ENCODE measurements around the gene CXCL14. TPM values are rescaled to one million over a fixed set of nuclear protein-coding genes. Genes with fewer than 3 reads are reported as not detected.

The CXCL14 gene
- total RNA-seq, 2 experiments from 2014 or later: not detected

- H3K36me3 Mint-ChIP-seq (ENCODE audit: low read depth): no peaks in the 10 kb centered on the region
- H3K4me3 Mint-ChIP-seq: no peak overlapping the region
- ATAC-seq (no peak), DNase-seq (no peak)
- H3K27ac Mint-ChIP-seq: no peak overlapping the region
- ChIA-PET POLR2A (no interaction called here), CTCF (no interaction called here)
- no peaks in the 10 kb centered on the region for H3K9me3 Mint-ChIP-seq (ENCODE audit: low read depth)
- H3K4me1 Mint-ChIP-seq: no peaks in the 10 kb centered on the region
- intact Hi-C loops (cut with DNase I, micrococcal nuclease): no loop called here
- peaks cover 12% of the 10 kb centered on the region for H3K27me3 Mint-ChIP-seq
These were observed 15.7 kb upstream of the CXCL14 start for GRCh38 chr5:135594416-135594960.

DNA sequence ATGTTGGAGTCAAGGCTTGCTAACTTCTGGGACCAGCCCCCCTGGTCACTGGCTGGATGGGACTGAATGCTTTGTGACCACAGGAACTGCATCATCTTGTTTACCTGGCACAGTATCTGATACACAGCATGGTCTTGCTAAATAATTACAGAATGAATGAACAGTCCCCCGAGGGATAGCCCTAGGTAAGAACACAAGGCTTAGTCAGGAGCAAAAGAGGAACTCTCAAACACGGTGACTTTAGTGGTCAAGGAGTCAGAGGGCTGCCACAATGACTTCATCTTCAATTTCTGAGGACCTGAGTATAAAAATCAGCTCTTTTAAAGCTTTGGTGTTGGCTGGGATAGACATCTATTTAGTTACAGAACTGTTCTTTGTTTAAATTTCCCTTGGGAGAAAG, 15.1 kb upstream of the CXCL14 start:
- no peak overlapping the region for H3K4me3 Mint-ChIP-seq
- H3K27me3 Mint-ChIP-seq: peaks cover 12% of the 10 kb centered on the region
- ChIA-PET POLR2A (no interaction called here), CTCF (interaction anchor here (0.6 to 0.7 kb wide), 2 partner anchors 27 to 776 kb away, joined by 3 to 5 read pairs; no protein-coding TSS in a partner anchor)
- no peaks in the 10 kb centered on the region for H3K36me3 Mint-ChIP-seq (ENCODE audit: low read depth)
- DNase-seq: no peak
- H3K4me1 Mint-ChIP-seq: no peaks in the 10 kb centered on the region
- H3K27ac Mint-ChIP-seq: no peak overlapping the region
- no peak for ATAC-seq
- no peaks in the 10 kb centered on the region for H3K9me3 Mint-ChIP-seq (ENCODE audit: low read depth)
- intact Hi-C loops (cut with DNase I, micrococcal nuclease): no loop called here

DNA sequence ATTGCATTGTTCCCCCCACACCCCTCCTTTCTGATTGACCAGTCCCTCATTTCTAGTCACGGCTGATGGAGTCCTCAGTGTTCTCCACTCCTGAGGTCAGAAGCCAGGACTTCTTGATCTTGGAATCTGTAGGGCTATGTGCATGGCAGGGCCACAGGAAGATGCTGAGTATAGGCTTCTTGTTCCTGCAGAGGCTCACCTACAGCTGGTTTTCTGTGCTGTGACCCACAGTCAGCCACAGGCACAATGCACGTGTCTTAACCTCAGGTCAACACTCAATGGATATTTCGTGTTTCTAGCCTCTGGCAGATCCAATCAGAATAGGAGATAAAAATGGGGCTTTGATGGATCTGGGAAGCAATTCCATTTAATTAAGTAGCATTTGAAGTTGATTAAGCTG, 14.3 kb upstream of the CXCL14 start:
- H3K27ac Mint-ChIP-seq: no peak overlapping the region
- intact Hi-C loops (cut with DNase I, micrococcal nuclease): no loop called here
- no peaks in the 10 kb centered on the region for H3K4me1 Mint-ChIP-seq
- peaks cover 12% of the 10 kb centered on the region for H3K27me3 Mint-ChIP-seq
- no peaks in the 10 kb centered on the region for H3K36me3 Mint-ChIP-seq (ENCODE audit: low read depth)
- POLR2A ChIA-PET: no interaction called here
- H3K4me3 Mint-ChIP-seq: no peak overlapping the region
- DNase-seq: no peak
- ATAC-seq: no peak
- CTCF ChIA-PET: interaction anchor here (0.9 kb wide), 1 partner anchor 32 kb away, joined by 3 read pairs; no protein-coding TSS in a partner anchor
- H3K9me3 Mint-ChIP-seq (ENCODE audit: low read depth): no peaks in the 10 kb centered on the region

GRCh38 chr5:135592312-135593045, 13.7 kb upstream of the CXCL14 start:
- no peaks in the 10 kb centered on the region for H3K4me1 Mint-ChIP-seq
- intact Hi-C loops (cut with DNase I, micrococcal nuclease): no loop called here
- no peak overlapping the region for H3K4me3 Mint-ChIP-seq
- no peak overlapping the region for H3K27ac Mint-ChIP-seq
- ChIA-PET POLR2A (interaction anchor here (0.6 kb wide), 1 partner anchor 9 kb away, joined by 4 read pairs; no protein-coding TSS in a partner anchor), CTCF (interaction anchor here (0.9 to 1.5 kb wide), 2 partner anchors 9 to 31 kb away, joined by 3 read pairs; no protein-coding TSS in a partner anchor)
- no peaks in the 10 kb centered on the region for H3K9me3 Mint-ChIP-seq (ENCODE audit: low read depth)
- no peaks in the 10 kb centered on the region for H3K36me3 Mint-ChIP-seq (ENCODE audit: low read depth)
- ATAC-seq (no peak), DNase-seq (no peak)
- H3K27me3 Mint-ChIP-seq: peaks cover 12% of the 10 kb centered on the region

DNA sequence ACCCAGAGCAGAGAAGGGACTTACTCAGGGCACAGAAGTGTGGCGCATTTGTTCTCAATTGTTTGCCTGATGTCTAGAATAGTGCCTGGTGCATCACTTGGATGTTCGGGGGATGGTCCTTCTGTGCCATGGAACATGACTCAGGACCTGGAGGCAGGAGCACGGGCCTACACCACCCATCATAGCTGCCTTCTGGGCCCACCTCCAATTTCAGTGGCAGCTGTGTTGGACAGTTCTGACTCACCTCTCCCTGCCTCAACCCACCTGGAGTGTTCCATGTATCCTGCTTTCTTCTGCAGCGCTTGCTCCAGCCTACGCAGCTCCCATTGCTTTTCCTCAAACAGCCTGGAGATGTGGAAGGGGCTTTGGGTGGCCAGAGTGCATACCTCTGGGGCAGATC, 12.5 kb upstream of the CXCL14 start:
- no peaks in the 10 kb centered on the region for H3K9me3 Mint-ChIP-seq (ENCODE audit: low read depth)
- CTCF ChIA-PET: interaction anchor here (0.6 to 1.5 kb wide), 2 partner anchors 10 to 13 kb away, joined by 3 read pairs; no protein-coding TSS in a partner anchor
- H3K27me3 Mint-ChIP-seq: peaks cover 7% of the 10 kb centered on the region
- ATAC-seq: no peak
- no peak for DNase-seq
- H3K4me1 Mint-ChIP-seq: no peaks in the 10 kb centered on the region
- no peaks in the 10 kb centered on the region for H3K36me3 Mint-ChIP-seq (ENCODE audit: low read depth)
- H3K4me3 Mint-ChIP-seq: no peak overlapping the region
- POLR2A ChIA-PET: no interaction called here
- H3K27ac Mint-ChIP-seq: no peak overlapping the region
- intact Hi-C loops (cut with DNase I, micrococcal nuclease): no loop called here

GRCh38 chr5:135589152-135589551, 10.4 kb upstream of the CXCL14 start:
- ChIA-PET CTCF (no interaction called here), POLR2A (no interaction called here)
- Mint-ChIP-seq H3K4me1 (no peaks in the 10 kb centered on the region), H3K27ac (no peak overlapping the region), H3K36me3 (ENCODE audit: low read depth) (no peaks in the 10 kb centered on the region), H3K9me3 (ENCODE audit: low read depth) (no peaks in the 10 kb centered on the region), H3K27me3 (peaks cover 6% of the 10 kb centered on the region), H3K4me3 (no peak overlapping the region)
- DNase-seq (no peak), ATAC-seq (no peak)
- intact Hi-C loops (cut with DNase I, micrococcal nuclease): no loop called here

- H3K4me3 Mint-ChIP-seq: no peak overlapping the region
- ATAC-seq: no peak
- POLR2A ChIA-PET: no interaction called here
- peaks cover 12% of the 10 kb centered on the region for H3K27me3 Mint-ChIP-seq
- no peaks in the 10 kb centered on the region for H3K4me1 Mint-ChIP-seq
- CTCF ChIA-PET: interaction anchor here (0.8 kb wide), 1 partner anchor 11 kb away, joined by 3 read pairs; no protein-coding TSS in a partner anchor
- H3K36me3 Mint-ChIP-seq (ENCODE audit: low read depth): no peaks in the 10 kb centered on the region
- H3K27ac Mint-ChIP-seq: no peak overlapping the region
- intact Hi-C loops (cut with DNase I, micrococcal nuclease): no loop called here
- no peak for DNase-seq
- no peaks in the 10 kb centered on the region for H3K9me3 Mint-ChIP-seq (ENCODE audit: low read depth)
These were observed 9.2 kb upstream of the CXCL14 start for GRCh38 chr5:135587721-135588663.

GRCh38 chr5:135584918-135585317, 6.1 kb upstream of the CXCL14 start:
- Mint-ChIP-seq H3K4me3 (no peak overlapping the region), H3K9me3 (ENCODE audit: low read depth) (no peaks in the 10 kb centered on the region), H3K27me3 (peaks cover 26% of the 10 kb centered on the region), H3K4me1 (no peaks in the 10 kb centered on the region), H3K27ac (no peak overlapping the region), H3K36me3 (ENCODE audit: low read depth) (no peaks in the 10 kb centered on the region)
- intact Hi-C loops (cut with DNase I, micrococcal nuclease): no loop called here
- DNase-seq: no peak
- ChIA-PET CTCF (no interaction called here), POLR2A (no interaction called here)
- no peak for ATAC-seq

DNA sequence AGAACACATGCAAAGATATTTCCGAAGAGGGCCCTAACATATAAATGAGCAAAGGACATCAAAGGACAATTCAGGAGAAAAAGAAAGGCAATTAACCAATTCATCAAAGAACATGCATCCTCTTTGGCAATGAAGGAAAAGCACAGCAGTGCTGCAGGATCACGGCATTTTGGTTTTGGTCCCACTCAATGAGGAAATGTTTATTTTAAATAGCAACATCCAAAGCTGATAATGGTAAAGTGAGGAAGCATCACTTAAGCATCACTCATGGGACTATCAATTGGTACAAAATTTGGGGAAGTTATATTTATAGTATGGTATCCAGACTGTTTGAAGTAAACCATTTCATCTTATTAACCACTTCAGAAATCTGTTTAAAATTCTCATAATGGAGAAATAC, 5.5 kb upstream of the CXCL14 start:
- intact Hi-C loops (cut with DNase I, micrococcal nuclease): no loop called here
- no peak for DNase-seq
- H3K4me3 Mint-ChIP-seq: no peak overlapping the region
- POLR2A ChIA-PET: no interaction called here
- no peaks in the 10 kb centered on the region for H3K9me3 Mint-ChIP-seq (ENCODE audit: low read depth)
- H3K4me1 Mint-ChIP-seq: no peaks in the 10 kb centered on the region
- no peak for ATAC-seq
- H3K27ac Mint-ChIP-seq: no peak overlapping the region
- no peaks in the 10 kb centered on the region for H3K36me3 Mint-ChIP-seq (ENCODE audit: low read depth)
- CTCF ChIA-PET: no interaction called here
- peaks cover 32% of the 10 kb centered on the region for H3K27me3 Mint-ChIP-seq

- ATAC-seq: no peak
- ChIA-PET CTCF (interaction anchor here (2.1 kb wide), 1 partner anchor 16 kb away, joined by 11 read pairs; no protein-coding TSS in a partner anchor), POLR2A (no interaction called here)
- no peak overlapping the region for H3K27ac Mint-ChIP-seq
- peaks cover 50% of the 10 kb centered on the region for H3K27me3 Mint-ChIP-seq
- H3K36me3 Mint-ChIP-seq (ENCODE audit: low read depth): no peaks in the 10 kb centered on the region
- H3K9me3 Mint-ChIP-seq (ENCODE audit: low read depth): no peaks in the 10 kb centered on the region
- no peak overlapping the region for H3K4me3 Mint-ChIP-seq
- intact Hi-C loops (cut with DNase I, micrococcal nuclease): no loop called here
- no peak for DNase-seq
- H3K4me1 Mint-ChIP-seq: peaks cover 2% of the 10 kb centered on the region
These were observed 3.4 kb upstream of the CXCL14 start for GRCh38 chr5:135582099-135582781.

GRCh38 chr5:135578305-135578684, 496 bp downstream of the CXCL14 start:
- CTCF ChIA-PET: interaction anchor here (1.0 to 2.4 kb wide), 2 partner anchors 12 to 16 kb away, joined by 3 to 11 read pairs; no protein-coding TSS in a partner anchor
- no peaks in the 10 kb centered on the region for H3K9me3 Mint-ChIP-seq (ENCODE audit: low read depth)
- ATAC-seq (no peak), DNase-seq (no peak)
- intact Hi-C loops (cut with DNase I, micrococcal nuclease): no loop called here
- no peak overlapping the region for H3K27ac Mint-ChIP-seq
- H3K36me3 Mint-ChIP-seq (ENCODE audit: low read depth): no peaks in the 10 kb centered on the region
- H3K4me3 Mint-ChIP-seq: no peak overlapping the region
- peaks cover 2% of the 10 kb centered on the region for H3K4me1 Mint-ChIP-seq
- H3K27me3 Mint-ChIP-seq: peaks cover 51% of the 10 kb centered on the region
- POLR2A ChIA-PET: no interaction called here

Data from activated CD4-positive, alpha-beta T cell treated with anti-CD3 and anti-CD28 coated beads for 36 hours (primary cell).